A549 (cell line): Measurements from ENCODE around the gene TMEM222. TPM values are rescaled to one million over a fixed set of nuclear protein-coding genes. Genes with fewer than 3 reads are reported as not detected.
A peak's percentile ranks its signal among the peaks of the same experiment; 100 is the strongest.

Source experiments
- ATAC-seq, 2 experiments: fragments of 200-7000 bp in 1 of 2; fragments of >200 bp in 1 of 2; cut with Nextera tagmentation in 1 of 2; cut with Tn5 transposase in 1 of 2; 3 replicates each; pipeline versions ENCODE4 v1.8.0 to v1.9.1; 2018 to 2020; ENCODE audit warnings: mild to moderate bottlenecking in 1 of 2, moderate library complexity in 1 of 2
- CTCF ChIA-PET: fragments of 300-600 bp; sonication (Branson Sonifier 250); formaldehyde crosslinking; extraction: SDS; loops from one replicate; lab custom pipeline; 2021; ENCODE audit warnings: antibody characterized with exemption, inconsistent platforms; lab: Yijun Ruan, JAX
- POLR2A ChIA-PET: fragments of 350-600 bp; formaldehyde crosslinking; extraction: SDS; loops from one replicate; lab custom pipeline; 2021; ENCODE audit warnings: antibody characterized with exemption, inconsistent platforms; lab: Yijun Ruan, JAX
- DNase-seq, 2 experiments: peaks; one replicate each; pipeline versions ENCODE4 v3.0.0 to v3.0.0-alpha.2; 2011 to 2016; ENCODE audit warnings: low read depth in 1 of 2, low spot score in 1 of 2
- FAIRE-seq: peaks from 2 replicates; lab custom pipeline; 2011; peaks lifted over from hg19 to GRCh38; lab: Jason Lieb, UNC
- H3K27ac ChIP-seq, 2 experiments: fragments of >200 bp; sonication (Bioruptor Twin); formaldehyde crosslinking; 3 replicates each; pipeline ENCODE4 v1.5.1; 2016 to 2017
- H3K4me1 ChIP-seq: fragments of >200 bp; sonication (Bioruptor Twin); formaldehyde crosslinking; 3 replicates; pipeline ENCODE4 v1.6.1; 2016
- H3K4me2 ChIP-seq: fragments of >200 bp; sonication (Bioruptor Twin); formaldehyde crosslinking; 3 replicates; pipeline ENCODE4 v1.6.1; 2016
- H3K4me3 ChIP-seq: fragments of >200 bp; sonication (Bioruptor Twin); formaldehyde crosslinking; 3 replicates; pipeline ENCODE4 v1.5.1; 2016
- H3K9me3 ChIP-seq: fragments of >200 bp; sonication (Bioruptor Twin); formaldehyde crosslinking; 3 replicates; pipeline ENCODE4 v1.6.1; 2016
- CBX8 ChIP-seq: fragments of 200-600 bp; sonication (generic); IDR thresholded peaks from 2 replicates; pipeline ENCODE4 v1.6.1; 2016
- CHD2 ChIP-seq: fragments of 150-350 bp; IDR thresholded peaks from 2 replicates; pipeline ENCODE4 v1.6.1; 2014; ENCODE audit warnings: low read length; ENCODE audit not compliant: partially characterized antibody
- CTCF ChIP-seq: fragments of >200 bp; sonication (Bioruptor Twin); formaldehyde crosslinking; IDR thresholded peaks from 3 replicates; pipeline ENCODE4 v1.5.1; 2016
- EHMT2 ChIP-seq: fragments of 200-600 bp; sonication (generic); IDR thresholded peaks from 2 replicates; pipeline ENCODE4 v1.6.1; 2016; ENCODE audit warnings: antibody characterized with exemption, low read depth, mild to moderate bottlenecking, moderate library complexity
- EP300 ChIP-seq, 2 experiments: fragments of >200 bp; sonication (Bioruptor Twin); formaldehyde crosslinking; IDR thresholded peaks; 2 replicates in 1 of 2; 3 replicates in 1 of 2; pipeline ENCODE4 v1.6.1; 2016 to 2017
- ESRRA ChIP-seq: fragments of 150-350 bp; IDR thresholded peaks from 2 replicates; pipeline ENCODE4 v1.6.1; 2014; ENCODE audit warnings: mild to moderate bottlenecking, low read length, borderline replicate concordance
- FOXS1 ChIP-seq: fragments of 250-450 bp; sonication (Bioruptor Pico); IDR thresholded peaks from 2 replicates; pipeline ENCODE4 v1.5.0; 2020; ENCODE audit warnings: mild to moderate bottlenecking, moderate library complexity
- JUNB ChIP-seq: fragments of >200 bp; sonication (Bioruptor Twin); formaldehyde crosslinking; IDR thresholded peaks from 2 replicates; pipeline ENCODE4 v1.6.1; 2016
- KDM1A ChIP-seq: fragments of 200-600 bp; sonication (generic); IDR thresholded peaks from 2 replicates; pipeline ENCODE4 v1.6.1; 2016; ENCODE audit warnings: low read depth, mild to moderate bottlenecking
- MAFK ChIP-seq: fragments of 450-650 bp; IDR thresholded peaks from 2 replicates; pipeline ENCODE4 v1.6.1; 2014; ENCODE audit not compliant: partially characterized antibody
- NR3C1 ChIP-seq: fragments of >200 bp; sonication (Bioruptor Twin); formaldehyde crosslinking; IDR thresholded peaks from 3 replicates; pipeline ENCODE4 v1.6.1; 2017
- PBX3 ChIP-seq: IDR thresholded peaks from 2 replicates; pipeline ENCODE4 v1.6.1; 2012
- POLR2AphosphoS2 ChIP-seq: conservative IDR thresholded peaks from 2 replicates; pipeline ENCODE4 v1.6.1; 2012; ENCODE audit warnings: low read length, improper control_type of control experiment, inconsistent platforms
- RAD21 ChIP-seq, 2 experiments: fragments of >200 bp in 1 of 2; sonication (Bioruptor Twin) in 1 of 2; formaldehyde crosslinking in 1 of 2; IDR thresholded peaks in 1 of 2; conservative IDR thresholded peaks in 1 of 2; 2 replicates in 1 of 2; 3 replicates in 1 of 2; pipeline ENCODE4 v1.6.1; 2012 to 2018; ENCODE audit warnings: inconsistent platforms in 1 of 2
- RFX5 ChIP-seq: fragments of 450-650 bp; IDR thresholded peaks from 2 replicates; pipeline ENCODE4 v1.7.1; 2014; ENCODE audit warnings: antibody characterized with exemption, mild to moderate bottlenecking, moderate library complexity
- SMC3 ChIP-seq: fragments of >200 bp; sonication (Bioruptor Twin); formaldehyde crosslinking; IDR thresholded peaks from 3 replicates; pipeline ENCODE4 v1.6.1; 2018; ENCODE audit warnings: inconsistent platforms
- ZC3H11A ChIP-seq: fragments of 450-650 bp; IDR thresholded peaks from 2 replicates; pipeline ENCODE4 v1.6.1; 2014; ENCODE audit warnings: antibody characterized with exemption, mild to moderate bottlenecking
- ZFP36 ChIP-seq: fragments of 450-650 bp; IDR thresholded peaks from 2 replicates; pipeline ENCODE4 v1.6.1; 2014; ENCODE audit warnings: borderline replicate concordance; ENCODE audit not compliant: partially characterized antibody
- ZSCAN20 ChIP-seq: fragments of 250-450 bp; sonication (Bioruptor Pico); IDR thresholded peaks from 2 replicates; pipeline ENCODE4 v1.8.0; 2022; ENCODE audit warnings: mild to moderate bottlenecking, moderate library complexity
- WGBS: methylation state at CpG from one replicate; pipeline ENCODE4 v1.1.6; 2017; ENCODE audit errors: missing lambda C conversion rate; 5-methylcytosine and 5-hydroxymethylcytosine counted together
- polyA plus RNA-seq, 4 experiments: library from polyadenylated mRNA; depleted of rRNA in 3 of 4; stranded (reverse); fragments of >200 nt; fragmentation: RNase III in 1 of 4; extraction: RNeasy Plus Mini Kit Qiagen cat#74134 plus additional on column Dnase treatment in 1 of 4; gene quantifications; 2 replicates in 3 of 4; 3 replicates in 1 of 4; pipeline ENCODE4 v1.2.3, GENCODE V29; 2011 to 2017
- TF ChIP-seq, protein P1 (sequence below): fragments of >200 bp; sonication (Bioruptor Twin); formaldehyde crosslinking; IDR thresholded peaks from 2 replicates; pipeline ENCODE4 v1.6.1; 2016
- TF ChIP-seq, protein P2 (sequence below): IDR thresholded peaks from 2 replicates; pipeline ENCODE4 v1.6.1; 2012; ENCODE audit warnings: low read depth, borderline replicate concordance
- TF ChIP-seq, protein P3 (sequence below): fragments of 150-350 bp; IDR thresholded peaks from 2 replicates; pipeline ENCODE4 v1.6.1; 2014; ENCODE audit warnings: low read depth, mild to moderate bottlenecking, low read length

Gene TMEM222
- polyA plus RNA-seq, 2 of the 4 experiments (the other 2 are of a cell fraction): 28.4 to 30.0 TPM

DNA sequence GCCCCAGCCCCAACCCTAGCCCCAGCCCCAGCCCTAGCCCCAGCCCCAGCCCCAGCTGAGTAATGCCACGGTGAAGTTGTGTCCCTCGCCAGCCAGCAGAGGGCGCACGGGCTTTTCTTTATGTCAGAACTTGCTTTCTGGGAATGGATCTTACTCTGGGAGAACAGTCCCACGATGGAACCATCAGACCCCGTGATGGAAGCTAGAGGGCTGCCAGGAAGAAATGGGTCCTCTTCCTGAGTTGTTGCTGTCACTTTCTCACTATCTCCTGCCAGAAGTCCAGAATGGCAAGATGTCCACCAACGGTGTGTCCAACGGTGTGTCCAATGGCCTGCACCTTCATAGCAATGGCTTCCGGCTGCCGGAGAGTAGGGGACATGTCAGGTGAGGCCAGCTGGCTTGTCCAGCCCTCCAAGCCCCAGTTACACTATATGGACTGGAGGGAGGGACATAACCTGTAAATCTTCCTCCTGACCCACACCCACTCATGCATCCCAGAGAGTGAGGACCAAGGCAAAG lies 25.1 kb upstream of the TMEM222 start:
- TF ChIP-seq SMC3 (peak; percentile 40; the same call in 2 of the 3 replicates), RAD21 (conservative IDR thresholded peaks at IDR 0.05 in 1 of 2, IDR thresholded peaks at IDR 0.05 in 1 of 2) (peak; percentile 29 to 53; a peak in 3 of 5 replicates), KDM1A (no peak), CBX8 (no peak), CTCF (peak; percentile 45), ZFP36 (no peak)
- TF ChIP-seq, all 56 proteins: peak for 3
- POLR2A ChIA-PET: no interaction called here
- CTCF ChIA-PET: interaction anchor here (0.7 to 10.6 kb wide), 47 partner anchors 8 to 423 kb away, joined by 3 to 215 read pairs (median 4); partner anchors contain the start of genes AHDC1, CD164L2, GPR3 and MAP3K6
- FAIRE-seq: no peak
- ATAC-seq: peak; percentile 65 to 74
- peak; percentile 37 to 44 for DNase-seq
- H3K4me2 ChIP-seq: no peak overlapping the region
- peaks cover 23% of the 10 kb centered on the region for H3K4me1 ChIP-seq
- no peak overlapping the region for H3K27ac ChIP-seq
- 100% methylated on average over 4 of the region's 10 CpGs for WGBS
- H3K9me3 ChIP-seq: no peaks in the 10 kb centered on the region
- no peak overlapping the region for H3K4me3 ChIP-seq

DNA sequence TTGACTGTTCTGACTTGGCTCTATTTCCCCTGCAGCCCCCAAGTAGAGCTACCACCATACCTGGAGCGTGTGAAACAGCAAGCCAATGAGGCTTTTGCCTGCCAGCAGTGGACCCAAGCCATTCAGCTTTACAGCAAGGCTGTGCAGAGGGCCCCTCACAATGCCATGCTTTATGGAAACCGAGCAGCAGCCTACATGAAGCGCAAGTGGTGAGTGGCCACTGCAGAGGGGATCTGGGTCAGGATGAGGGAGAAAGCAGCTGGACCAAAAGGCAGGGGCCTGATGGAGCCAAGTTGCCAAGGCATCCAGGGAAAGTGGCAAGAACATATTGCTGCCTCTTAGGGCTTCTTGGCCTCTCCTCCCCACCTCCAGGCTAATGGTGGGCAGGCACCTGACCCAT lies 24.1 kb upstream of the TMEM222 start:
- Histone ChIP-seq H3K4me3 (no peak overlapping the region), H3K4me1 (peaks cover 23% of the 10 kb centered on the region), H3K27ac (no peak overlapping the region; a peak in 1 of 6 replicates), H3K4me2 (no peak overlapping the region), H3K9me3 (no peaks in the 10 kb centered on the region)
- DNase-seq (no peak), FAIRE-seq (no peak), ATAC-seq (no peak)
- TF ChIP-seq POLR2AphosphoS2: no peak
- 100% methylated on average over 2 of the region's 3 CpGs for WGBS
- CTCF ChIA-PET: interaction anchor here (0.6 to 10.6 kb wide), 21 partner anchors 9 to 453 kb away, joined by 3 to 215 read pairs (median 11); partner anchors contain the start of genes AHDC1, CD164L2, GPR3 and MAP3K6
- POLR2A ChIA-PET: no interaction called here

DNA sequence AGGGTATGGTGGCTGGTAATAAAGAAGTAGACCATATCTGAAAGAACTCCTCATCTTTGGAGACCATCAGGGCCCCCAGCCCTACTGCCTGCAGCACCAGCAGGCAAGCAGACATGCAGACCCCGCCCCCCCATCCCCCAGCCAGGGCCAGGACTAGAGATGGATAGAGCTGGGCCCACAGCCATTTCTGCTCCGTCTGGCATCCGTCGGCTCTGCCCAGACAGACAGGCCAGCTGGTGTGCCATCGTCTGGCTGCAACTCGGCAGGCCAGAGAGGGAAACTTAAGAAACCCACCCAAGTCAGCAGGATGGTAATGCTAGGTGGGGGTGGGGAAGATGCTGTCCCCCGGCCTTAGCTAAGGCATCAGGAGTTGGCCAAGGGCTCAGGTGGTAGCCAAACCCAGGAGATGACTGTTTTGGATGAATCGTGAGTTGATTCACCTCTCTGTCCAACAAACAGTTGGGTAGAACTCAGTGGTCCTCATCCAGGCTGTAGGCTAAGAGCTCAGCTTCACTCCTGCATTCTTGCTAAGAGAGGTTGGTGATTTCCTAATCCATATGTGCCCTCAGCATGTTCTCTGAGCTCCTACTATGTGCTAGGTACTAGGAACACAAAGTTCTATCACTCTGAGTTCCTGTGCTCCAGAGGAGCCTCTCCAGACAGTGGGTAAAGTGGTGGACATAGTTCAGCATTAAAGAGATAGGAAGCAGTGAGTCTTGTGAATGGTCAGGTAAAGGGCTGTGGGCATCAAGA lies 23.2 kb upstream of the TMEM222 start:
- DNase-seq (no peak), FAIRE-seq (no peak), ATAC-seq (no peak)
- Histone ChIP-seq H3K27ac (peak overlapping the region; percentile 55 to 57; a peak in 4 of 6 replicates), H3K4me1 (peaks cover 23% of the 10 kb centered on the region), H3K4me2 (peak overlapping the region; percentile 33; the same call in 1 of the 3 replicates), H3K9me3 (no peaks in the 10 kb centered on the region), H3K4me3 (no peak overlapping the region)
- ChIA-PET CTCF (interaction anchor here (0.8 to 10.6 kb wide), 19 partner anchors 8 to 364 kb away, joined by 3 to 215 read pairs (median 15); partner anchors contain the start of genes AHDC1, CD164L2, GPR3 and SYTL1), POLR2A (no interaction called here)
- TF ChIP-seq NR3C1 (no peak), ZSCAN20 (CRISPR knock-in tag) (no peak), CHD2 (no peak), PBX3 (no peak), ESRRA (no peak), JUNB (no peak), MAFK (no peak), ZC3H11A (no peak), ZFP36 (no peak), EP300 (IDR thresholded peaks at IDR 0.05) (no peak), RFX5 (no peak), KDM1A (no peak), FOXS1 (CRISPR knock-in tag) (no peak), EHMT2 (no peak)
- TF ChIP-seq, protein P1, sequence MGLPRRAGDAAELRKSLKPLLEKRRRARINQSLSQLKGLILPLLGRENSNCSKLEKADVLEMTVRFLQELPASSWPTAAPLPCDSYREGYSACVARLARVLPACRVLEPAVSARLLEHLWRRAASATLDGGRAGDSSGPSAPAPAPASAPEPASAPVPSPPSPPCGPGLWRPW: no peak
- TF ChIP-seq, protein P2, sequence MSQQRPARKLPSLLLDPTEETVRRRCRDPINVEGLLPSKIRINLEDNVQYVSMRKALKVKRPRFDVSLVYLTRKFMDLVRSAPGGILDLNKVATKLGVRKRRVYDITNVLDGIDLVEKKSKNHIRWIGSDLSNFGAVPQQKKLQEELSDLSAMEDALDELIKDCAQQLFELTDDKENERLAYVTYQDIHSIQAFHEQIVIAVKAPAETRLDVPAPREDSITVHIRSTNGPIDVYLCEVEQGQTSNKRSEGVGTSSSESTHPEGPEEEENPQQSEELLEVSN: no peak
- TF ChIP-seq, protein P3, sequence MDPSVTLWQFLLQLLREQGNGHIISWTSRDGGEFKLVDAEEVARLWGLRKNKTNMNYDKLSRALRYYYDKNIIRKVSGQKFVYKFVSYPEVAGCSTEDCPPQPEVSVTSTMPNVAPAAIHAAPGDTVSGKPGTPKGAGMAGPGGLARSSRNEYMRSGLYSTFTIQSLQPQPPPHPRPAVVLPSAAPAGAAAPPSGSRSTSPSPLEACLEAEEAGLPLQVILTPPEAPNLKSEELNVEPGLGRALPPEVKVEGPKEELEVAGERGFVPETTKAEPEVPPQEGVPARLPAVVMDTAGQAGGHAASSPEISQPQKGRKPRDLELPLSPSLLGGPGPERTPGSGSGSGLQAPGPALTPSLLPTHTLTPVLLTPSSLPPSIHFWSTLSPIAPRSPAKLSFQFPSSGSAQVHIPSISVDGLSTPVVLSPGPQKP: no peak
- 79% methylated on average over 4 of the region's 8 CpGs for WGBS
